ENCODE results near the gene CCDC9. TPM values are rescaled to one million over a fixed set of nuclear protein-coding genes. Genes with fewer than 3 reads are reported as not detected.
"Not testable (repeated sequence)": the region's sequence is repeated elsewhere in the genome, so short reads cannot be mapped to it uniquely, and the experiment has no call there.

CCDC9 gene
- total and polyA plus RNA-seq, 4 donors = 1.4 to 8.1 (median 5.4) TPM

DNA sequence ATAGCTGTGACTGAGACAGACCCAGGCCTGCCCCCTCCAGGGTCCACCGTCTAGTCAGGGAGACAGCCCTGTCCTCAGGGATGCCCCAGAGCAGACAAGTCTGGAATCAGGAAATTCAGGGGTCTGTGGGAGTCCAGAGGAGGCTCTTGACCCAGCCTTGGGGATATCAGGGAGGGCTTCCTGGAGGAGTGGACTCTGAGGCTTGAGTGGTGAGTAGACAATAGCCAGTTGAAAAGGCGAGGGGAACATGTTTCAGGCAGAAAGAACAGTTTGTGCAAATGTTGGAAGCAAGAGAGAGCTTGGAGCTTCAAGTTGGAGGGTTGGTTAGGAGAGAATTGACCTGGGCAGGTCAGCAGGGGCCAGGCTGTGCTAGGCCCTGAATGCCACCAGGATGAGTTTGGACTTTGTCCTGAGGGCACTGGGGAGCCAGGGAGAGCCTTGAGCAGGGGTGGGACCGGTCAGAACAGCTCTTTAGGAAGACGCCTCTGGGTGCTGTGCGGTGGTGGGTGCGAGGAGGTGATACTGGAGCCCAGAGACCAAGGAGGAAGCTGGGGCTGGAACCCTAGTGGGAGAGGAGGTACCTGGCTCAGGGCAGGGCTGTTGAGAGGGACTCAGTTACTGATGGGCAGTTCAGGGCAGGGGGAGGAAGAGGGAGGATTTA is 2.7 kb downstream of the CCDC9 start:
- no peak overlapping the region for H3K27ac ChIP-seq (ENCODE audit: low read depth in 1 of 2, low read length in 2 of 2)
- H3K4me1 ChIP-seq (ENCODE audit: control insufficient read depth in 4 of 4, insufficient read depth in 4 of 4, low read length in 3 of 4) = peaks cover 7 to 14% (median 10%) of the 10 kb centered on the region in 4 donors
- TF ChIP-seq, protein P1, sequence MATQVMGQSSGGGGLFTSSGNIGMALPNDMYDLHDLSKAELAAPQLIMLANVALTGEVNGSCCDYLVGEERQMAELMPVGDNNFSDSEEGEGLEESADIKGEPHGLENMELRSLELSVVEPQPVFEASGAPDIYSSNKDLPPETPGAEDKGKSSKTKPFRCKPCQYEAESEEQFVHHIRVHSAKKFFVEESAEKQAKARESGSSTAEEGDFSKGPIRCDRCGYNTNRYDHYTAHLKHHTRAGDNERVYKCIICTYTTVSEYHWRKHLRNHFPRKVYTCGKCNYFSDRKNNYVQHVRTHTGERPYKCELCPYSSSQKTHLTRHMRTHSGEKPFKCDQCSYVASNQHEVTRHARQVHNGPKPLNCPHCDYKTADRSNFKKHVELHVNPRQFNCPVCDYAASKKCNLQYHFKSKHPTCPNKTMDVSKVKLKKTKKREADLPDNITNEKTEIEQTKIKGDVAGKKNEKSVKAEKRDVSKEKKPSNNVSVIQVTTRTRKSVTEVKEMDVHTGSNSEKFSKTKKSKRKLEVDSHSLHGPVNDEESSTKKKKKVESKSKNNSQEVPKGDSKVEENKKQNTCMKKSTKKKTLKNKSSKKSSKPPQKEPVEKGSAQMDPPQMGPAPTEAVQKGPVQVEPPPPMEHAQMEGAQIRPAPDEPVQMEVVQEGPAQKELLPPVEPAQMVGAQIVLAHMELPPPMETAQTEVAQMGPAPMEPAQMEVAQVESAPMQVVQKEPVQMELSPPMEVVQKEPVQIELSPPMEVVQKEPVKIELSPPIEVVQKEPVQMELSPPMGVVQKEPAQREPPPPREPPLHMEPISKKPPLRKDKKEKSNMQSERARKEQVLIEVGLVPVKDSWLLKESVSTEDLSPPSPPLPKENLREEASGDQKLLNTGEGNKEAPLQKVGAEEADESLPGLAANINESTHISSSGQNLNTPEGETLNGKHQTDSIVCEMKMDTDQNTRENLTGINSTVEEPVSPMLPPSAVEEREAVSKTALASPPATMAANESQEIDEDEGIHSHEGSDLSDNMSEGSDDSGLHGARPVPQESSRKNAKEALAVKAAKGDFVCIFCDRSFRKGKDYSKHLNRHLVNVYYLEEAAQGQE (IDR thresholded peaks at IDR 0.05) = no peak
- TF ChIP-seq HNF4A (conservative IDR thresholded peaks at IDR 0.05) = peak; percentile 31 to 58
- no peak overlapping the region for H3K9ac ChIP-seq (ENCODE audit: low read depth in 1 of 2, low read length in 2 of 2)
- no peaks in the 10 kb centered on the region for H3K27me3 ChIP-seq (ENCODE audit: control insufficient read depth in 4 of 4, insufficient read depth in 4 of 4, low read length in 3 of 4)
- H3K4me3 ChIP-seq (ENCODE audit: low read depth in 1 of 3, low read length in 3 of 3) = no peak overlapping the region
- no peaks in the 10 kb centered on the region for H3K9me3 ChIP-seq (ENCODE audit: control insufficient read depth in 4 of 4, low read length in 3 of 4)
- WGBS = 87% methylated on average over 6 of the region's 6 CpGs
- no peak for DNase-seq (ENCODE audit: low spot score)
- H3K36me3 ChIP-seq (ENCODE audit: control insufficient read depth in 4 of 4, insufficient read depth in 3 of 4, low read depth in 1 of 4, low read length in 3 of 4) = peaks cover 14 to 34% (median 16%) of the 10 kb centered on the region in 4 donors

DNA sequence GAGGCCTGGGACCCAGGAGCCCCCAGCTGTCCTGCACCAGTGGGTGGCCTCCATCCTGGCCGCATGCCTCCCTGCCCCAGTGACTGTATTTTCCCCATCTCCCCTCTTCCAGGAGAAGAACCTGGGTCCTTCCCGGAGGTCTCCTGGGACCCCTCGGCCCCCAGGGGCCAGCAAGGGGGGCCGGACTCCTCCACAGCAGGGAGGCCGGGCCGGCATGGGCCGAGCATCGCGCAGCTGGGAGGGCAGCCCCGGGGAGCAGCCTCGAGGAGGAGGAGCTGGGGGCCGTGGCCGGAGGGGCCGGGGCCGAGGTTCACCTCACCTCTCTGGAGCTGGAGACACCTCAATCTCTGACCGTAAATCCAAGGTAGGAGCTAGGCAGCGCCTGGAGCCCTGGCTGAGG is 4.2 kb downstream of the CCDC9 start:
- Histone ChIP-seq H3K9me3 (ENCODE audit: control insufficient read depth in 4 of 4, low read length in 3 of 4) (no peaks in the 10 kb centered on the region), H3K27ac (ENCODE audit: low read depth in 1 of 2, low read length in 2 of 2) (no peak overlapping the region), H3K4me3 (ENCODE audit: low read depth in 1 of 3, low read length in 3 of 3) (no peak overlapping the region), H3K9ac (ENCODE audit: low read depth in 1 of 2, low read length in 2 of 2) (no peak overlapping the region), H3K36me3 (ENCODE audit: control insufficient read depth in 4 of 4, insufficient read depth in 3 of 4, low read depth in 1 of 4, low read length in 3 of 4) (peaks cover 18 to 49% (median 21%) of the 10 kb centered on the region in 4 donors), H3K27me3 (ENCODE audit: control insufficient read depth in 4 of 4, insufficient read depth in 4 of 4, low read length in 3 of 4) (no peaks in the 10 kb centered on the region), H3K4me1 (ENCODE audit: control insufficient read depth in 4 of 4, insufficient read depth in 4 of 4, low read length in 3 of 4) (peaks cover 7 to 14% (median 10%) of the 10 kb centered on the region in 4 donors)
- TF ChIP-seq HNF4A (conservative IDR thresholded peaks at IDR 0.05) = no peak
- TF ChIP-seq SP1 (IDR thresholded peaks at IDR 0.05) = no peak
- no peak for TF ChIP-seq NR2F2 (IDR thresholded peaks at IDR 0.05)
- TF ChIP-seq, protein P1 (IDR thresholded peaks at IDR 0.05) = no peak
- TF ChIP-seq, protein P2, sequence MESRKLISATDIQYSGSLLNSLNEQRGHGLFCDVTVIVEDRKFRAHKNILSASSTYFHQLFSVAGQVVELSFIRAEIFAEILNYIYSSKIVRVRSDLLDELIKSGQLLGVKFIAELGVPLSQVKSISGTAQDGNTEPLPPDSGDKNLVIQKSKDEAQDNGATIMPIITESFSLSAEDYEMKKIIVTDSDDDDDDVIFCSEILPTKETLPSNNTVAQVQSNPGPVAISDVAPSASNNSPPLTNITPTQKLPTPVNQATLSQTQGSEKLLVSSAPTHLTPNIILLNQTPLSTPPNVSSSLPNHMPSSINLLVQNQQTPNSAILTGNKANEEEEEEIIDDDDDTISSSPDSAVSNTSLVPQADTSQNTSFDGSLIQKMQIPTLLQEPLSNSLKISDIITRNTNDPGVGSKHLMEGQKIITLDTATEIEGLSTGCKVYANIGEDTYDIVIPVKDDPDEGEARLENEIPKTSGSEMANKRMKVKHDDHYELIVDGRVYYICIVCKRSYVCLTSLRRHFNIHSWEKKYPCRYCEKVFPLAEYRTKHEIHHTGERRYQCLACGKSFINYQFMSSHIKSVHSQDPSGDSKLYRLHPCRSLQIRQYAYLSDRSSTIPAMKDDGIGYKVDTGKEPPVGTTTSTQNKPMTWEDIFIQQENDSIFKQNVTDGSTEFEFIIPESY (IDR thresholded peaks at IDR 0.05) = no peak
- TF ChIP-seq TAF1 (conservative IDR thresholded peaks at IDR 0.05) = no peak
- TF ChIP-seq YY1 (IDR thresholded peaks at IDR 0.05) = no peak
- no peak for TF ChIP-seq HNF4G (IDR thresholded peaks at IDR 0.05)
- no peak for TF ChIP-seq EGR1 (IDR thresholded peaks at IDR 0.05; ENCODE audit: low read depth in 2 of 2)
- no peak for TF ChIP-seq GABPA (IDR thresholded peaks at IDR 0.05 in 1 of 2, conservative IDR thresholded peaks at IDR 0.05 in 1 of 2)
- no peak for TF ChIP-seq RXRA (IDR thresholded peaks at IDR 0.05)
- TF ChIP-seq JUND (IDR thresholded peaks at IDR 0.05) = no peak
- 96% methylated on average over 17 of the region's 17 CpGs for whole genome bisulfite sequencing
- DNase-seq (ENCODE audit: low spot score) = no peak

DNA sequence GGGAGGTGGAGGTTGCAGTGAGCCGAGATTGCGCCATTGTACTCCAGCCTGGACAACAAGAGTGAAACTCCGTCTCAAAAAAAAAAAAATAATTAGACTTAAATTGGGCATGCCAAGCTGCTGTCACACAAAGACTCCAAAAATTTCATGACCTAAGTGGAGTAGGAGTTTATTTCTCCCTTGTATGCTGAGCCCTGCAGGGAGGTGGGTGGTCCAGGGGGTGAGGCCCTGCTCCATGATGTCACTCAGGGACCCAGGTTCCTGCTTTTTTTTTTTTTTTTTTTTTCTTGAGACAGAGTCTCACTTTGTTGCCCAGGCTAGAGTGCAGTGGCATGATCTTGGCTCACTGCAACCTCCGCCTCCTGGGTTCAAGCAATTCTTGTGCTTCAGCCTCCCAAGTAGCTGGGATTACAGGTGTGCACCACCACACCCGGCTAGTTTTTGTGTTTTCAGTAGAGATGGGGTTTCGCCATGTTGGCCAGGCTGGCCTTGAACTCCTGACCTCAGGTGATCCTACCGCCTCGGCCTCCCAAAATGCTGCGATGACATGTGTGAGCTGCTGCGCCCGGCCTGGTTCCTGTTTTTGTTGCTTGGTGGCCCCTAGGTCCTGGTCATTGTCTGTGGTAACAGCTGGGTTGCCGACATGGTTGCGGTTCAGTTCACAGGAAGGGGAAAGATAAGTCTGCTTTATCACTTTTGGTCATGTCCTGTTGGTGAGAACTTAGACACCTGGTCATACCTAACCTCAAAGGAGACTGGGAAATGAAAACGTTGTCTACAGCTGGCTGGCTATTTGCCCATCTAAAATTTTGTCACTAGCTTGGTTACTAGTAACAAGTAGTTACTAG is 5.8 kb downstream of the CCDC9 start:
- H3K9ac ChIP-seq (ENCODE audit: low read depth in 1 of 2, low read length in 2 of 2); DNase-seq (ENCODE audit: low spot score); H3K27me3 ChIP-seq (ENCODE audit: control insufficient read depth in 4 of 4, insufficient read depth in 4 of 4, low read length in 3 of 4); H3K4me3 ChIP-seq (ENCODE audit: low read depth in 1 of 3, low read length in 3 of 3); H3K9me3 ChIP-seq (ENCODE audit: control insufficient read depth in 4 of 4, low read length in 3 of 4); H3K27ac ChIP-seq (ENCODE audit: low read depth in 1 of 2, low read length in 2 of 2): not testable (repeated sequence)
- Histone ChIP-seq H3K36me3 (ENCODE audit: control insufficient read depth in 4 of 4, insufficient read depth in 3 of 4, low read depth in 1 of 4, low read length in 3 of 4) (peaks cover 18 to 59% (median 26%) of the 10 kb centered on the region in 4 donors), H3K4me1 (ENCODE audit: control insufficient read depth in 4 of 4, insufficient read depth in 4 of 4, low read length in 3 of 4) (peaks cover 7 to 14% (median 9%) of the 10 kb centered on the region in 4 donors)
- WGBS = 84% methylated on average over 14 of the region's 14 CpGs
